OCI-LY7 (cell line): Measurements from ENCODE around the gene MAPK8IP2.

Experiments used
- EZH2phosphoT487 ChIP-seq: fragments of 200-600 bp; sonication (generic); IDR thresholded peaks from 2 replicates; pipeline ENCODE4 v1.6.1; 2018; ENCODE audit warnings: low read depth, borderline replicate concordance, mild to moderate bottlenecking, mixed run types, antibody characterized with exemption, low read length, moderate library complexity, mixed read lengths
- TF ChIP-seq, protein P1 (sequence below): fragments of 200-600 bp; sonication (generic); conservative IDR thresholded peaks from 2 replicates; pipeline ENCODE4 v1.5.1; 2014; ENCODE audit warnings: mild to moderate bottlenecking, antibody characterized with exemption, low read length, moderate library complexity, mixed read lengths

DNA sequence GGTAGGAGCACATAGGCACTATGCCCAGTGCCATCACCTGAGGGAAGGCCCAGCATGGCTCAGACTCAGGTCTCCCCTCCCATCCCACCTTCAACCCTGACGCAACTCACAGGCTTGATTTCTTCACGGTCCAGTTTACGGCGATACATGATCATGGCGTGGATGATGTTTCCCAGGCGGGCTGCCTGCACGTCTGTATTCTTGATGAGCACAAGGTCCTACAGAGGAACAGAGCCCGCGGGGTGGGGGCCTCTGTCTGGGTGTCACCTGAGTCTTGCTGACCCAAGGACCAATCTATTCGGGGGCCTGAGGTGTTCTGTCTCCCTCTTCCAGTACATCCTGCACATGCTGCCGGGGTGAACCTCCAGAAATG is 26.2 kb upstream of the MAPK8IP2 start:
- TF ChIP-seq, protein P1, sequence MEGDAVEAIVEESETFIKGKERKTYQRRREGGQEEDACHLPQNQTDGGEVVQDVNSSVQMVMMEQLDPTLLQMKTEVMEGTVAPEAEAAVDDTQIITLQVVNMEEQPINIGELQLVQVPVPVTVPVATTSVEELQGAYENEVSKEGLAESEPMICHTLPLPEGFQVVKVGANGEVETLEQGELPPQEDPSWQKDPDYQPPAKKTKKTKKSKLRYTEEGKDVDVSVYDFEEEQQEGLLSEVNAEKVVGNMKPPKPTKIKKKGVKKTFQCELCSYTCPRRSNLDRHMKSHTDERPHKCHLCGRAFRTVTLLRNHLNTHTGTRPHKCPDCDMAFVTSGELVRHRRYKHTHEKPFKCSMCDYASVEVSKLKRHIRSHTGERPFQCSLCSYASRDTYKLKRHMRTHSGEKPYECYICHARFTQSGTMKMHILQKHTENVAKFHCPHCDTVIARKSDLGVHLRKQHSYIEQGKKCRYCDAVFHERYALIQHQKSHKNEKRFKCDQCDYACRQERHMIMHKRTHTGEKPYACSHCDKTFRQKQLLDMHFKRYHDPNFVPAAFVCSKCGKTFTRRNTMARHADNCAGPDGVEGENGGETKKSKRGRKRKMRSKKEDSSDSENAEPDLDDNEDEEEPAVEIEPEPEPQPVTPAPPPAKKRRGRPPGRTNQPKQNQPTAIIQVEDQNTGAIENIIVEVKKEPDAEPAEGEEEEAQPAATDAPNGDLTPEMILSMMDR: no peak
- no peak for TF ChIP-seq EZH2phosphoT487
